B cell (primary cell): Measurements from ENCODE around the gene OPHN1.

Experiments
- EZH2 ChIP-seq: IDR thresholded peaks from 2 replicates; pipeline ENCODE4 v1.6.1; 2012; ENCODE audit warnings: borderline replicate concordance, low read depth, mild to moderate bottlenecking, moderate library complexity, low read length; ENCODE audit not compliant: insufficient read depth, poor library complexity, severe bottlenecking
- TF ChIP-seq, protein P1 (sequence below): fragments of 200-600 bp; IDR thresholded peaks from one replicate; pipeline ENCODE4 v1.8.0; 2022; ENCODE audit warnings: antibody characterized with exemption, mild to moderate bottlenecking

DNA sequence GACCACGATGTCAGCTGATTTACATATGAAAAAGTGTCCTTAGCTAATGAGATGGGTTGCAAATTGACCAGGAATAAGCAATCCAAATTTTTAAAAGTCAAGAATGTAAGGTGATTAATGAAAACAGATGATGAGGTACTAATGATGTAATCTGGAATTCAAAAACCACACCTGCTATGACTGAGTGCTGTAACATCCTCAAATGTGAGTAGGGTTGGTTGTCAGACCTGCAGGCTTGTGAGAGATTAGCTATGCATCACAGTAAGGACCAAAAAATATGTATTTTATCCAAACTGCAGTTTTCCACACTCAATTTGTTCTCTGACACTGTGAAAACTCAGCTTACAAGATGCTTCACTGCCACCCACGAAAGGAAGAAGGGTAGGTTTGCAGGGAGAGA lies 242.5 kb downstream of the OPHN1 start:
- TF ChIP-seq EZH2, result no peak
- TF ChIP-seq, protein P1, sequence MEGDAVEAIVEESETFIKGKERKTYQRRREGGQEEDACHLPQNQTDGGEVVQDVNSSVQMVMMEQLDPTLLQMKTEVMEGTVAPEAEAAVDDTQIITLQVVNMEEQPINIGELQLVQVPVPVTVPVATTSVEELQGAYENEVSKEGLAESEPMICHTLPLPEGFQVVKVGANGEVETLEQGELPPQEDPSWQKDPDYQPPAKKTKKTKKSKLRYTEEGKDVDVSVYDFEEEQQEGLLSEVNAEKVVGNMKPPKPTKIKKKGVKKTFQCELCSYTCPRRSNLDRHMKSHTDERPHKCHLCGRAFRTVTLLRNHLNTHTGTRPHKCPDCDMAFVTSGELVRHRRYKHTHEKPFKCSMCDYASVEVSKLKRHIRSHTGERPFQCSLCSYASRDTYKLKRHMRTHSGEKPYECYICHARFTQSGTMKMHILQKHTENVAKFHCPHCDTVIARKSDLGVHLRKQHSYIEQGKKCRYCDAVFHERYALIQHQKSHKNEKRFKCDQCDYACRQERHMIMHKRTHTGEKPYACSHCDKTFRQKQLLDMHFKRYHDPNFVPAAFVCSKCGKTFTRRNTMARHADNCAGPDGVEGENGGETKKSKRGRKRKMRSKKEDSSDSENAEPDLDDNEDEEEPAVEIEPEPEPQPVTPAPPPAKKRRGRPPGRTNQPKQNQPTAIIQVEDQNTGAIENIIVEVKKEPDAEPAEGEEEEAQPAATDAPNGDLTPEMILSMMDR, result no peak
